Measurements from ENCODE around the gene LRRC70. TPM values are rescaled to one million over a fixed set of nuclear protein-coding genes. Genes with fewer than 3 reads are reported as not detected.

LRRC70 gene
- total RNA-seq = 0.65 and 2.0 TPM in 2 replicates

GRCh38 chr5:62578540-62578939 lies at the start of gene LRRC70:
Gene LRRC70, plus strand, starts transcription at chr5:62578819. Its CDS starts 620 bp downstream, at chr5:62579439.

Other genes with a start within 250 kb of the LRRC70 start
- gene DIMT1, start 174.9 kb upstream of the LRRC70 start, total RNA-seq = 14.1 and 35.5 TPM in 2 replicates
- 17.7 and 26.7 TPM in 2 replicates for gene IPO11, start 166.1 kb upstream of the LRRC70 start, total RNA-seq